GM12873 (cell line): Measurements from ENCODE around the gene GFRA1.

Experiments used
- TF ChIP-seq, protein P1 (sequence below): IDR thresholded peaks from 2 replicates; pipeline ENCODE4 v1.5.1; 2012; ENCODE audit warnings: low read depth, mild to moderate bottlenecking, moderate library complexity, low read length, control low read depth; ENCODE audit not compliant: insufficient read depth; ENCODE audit errors: missing control alignments

GFRA1 gene

DNA sequence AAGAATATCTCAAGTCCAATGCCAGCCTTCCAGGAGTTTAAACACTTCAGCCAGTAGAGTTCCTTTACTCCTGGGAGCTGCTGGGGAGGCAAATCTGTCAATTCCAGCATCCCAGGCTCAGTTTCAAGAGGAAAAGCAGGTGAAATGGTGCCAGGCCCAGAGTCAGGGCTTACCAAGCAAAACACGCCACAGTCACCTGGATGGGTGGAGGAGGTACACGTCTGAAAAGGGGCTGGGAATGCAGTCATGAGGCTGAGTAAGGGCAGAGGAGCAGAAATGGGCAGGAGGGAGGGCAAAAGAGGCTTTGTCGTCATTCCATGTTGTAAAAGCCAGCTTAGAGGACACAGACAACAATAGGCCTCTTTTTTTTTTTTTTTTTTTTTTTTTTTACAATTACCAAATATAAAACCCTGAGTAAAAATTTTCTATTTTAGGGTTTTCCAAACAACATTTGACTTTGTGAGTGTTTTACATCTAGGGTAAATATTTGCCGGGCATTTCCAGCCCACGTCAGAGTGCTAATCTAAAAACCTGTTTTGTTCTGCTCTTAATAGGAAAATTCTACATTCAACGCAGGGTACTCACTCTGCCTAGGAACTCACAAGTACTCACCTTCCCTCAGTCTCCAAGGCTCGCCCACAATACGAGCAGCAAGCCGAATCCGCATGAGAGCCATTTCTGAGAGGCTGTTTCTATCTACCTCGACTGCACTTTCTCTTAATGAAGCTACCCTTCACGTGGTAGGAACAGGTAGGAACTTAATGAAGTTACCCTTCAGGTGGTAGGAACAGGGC is 21.2 kb downstream of the GFRA1 start:
- TF ChIP-seq, protein P1, sequence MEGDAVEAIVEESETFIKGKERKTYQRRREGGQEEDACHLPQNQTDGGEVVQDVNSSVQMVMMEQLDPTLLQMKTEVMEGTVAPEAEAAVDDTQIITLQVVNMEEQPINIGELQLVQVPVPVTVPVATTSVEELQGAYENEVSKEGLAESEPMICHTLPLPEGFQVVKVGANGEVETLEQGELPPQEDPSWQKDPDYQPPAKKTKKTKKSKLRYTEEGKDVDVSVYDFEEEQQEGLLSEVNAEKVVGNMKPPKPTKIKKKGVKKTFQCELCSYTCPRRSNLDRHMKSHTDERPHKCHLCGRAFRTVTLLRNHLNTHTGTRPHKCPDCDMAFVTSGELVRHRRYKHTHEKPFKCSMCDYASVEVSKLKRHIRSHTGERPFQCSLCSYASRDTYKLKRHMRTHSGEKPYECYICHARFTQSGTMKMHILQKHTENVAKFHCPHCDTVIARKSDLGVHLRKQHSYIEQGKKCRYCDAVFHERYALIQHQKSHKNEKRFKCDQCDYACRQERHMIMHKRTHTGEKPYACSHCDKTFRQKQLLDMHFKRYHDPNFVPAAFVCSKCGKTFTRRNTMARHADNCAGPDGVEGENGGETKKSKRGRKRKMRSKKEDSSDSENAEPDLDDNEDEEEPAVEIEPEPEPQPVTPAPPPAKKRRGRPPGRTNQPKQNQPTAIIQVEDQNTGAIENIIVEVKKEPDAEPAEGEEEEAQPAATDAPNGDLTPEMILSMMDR = no peak

DNA sequence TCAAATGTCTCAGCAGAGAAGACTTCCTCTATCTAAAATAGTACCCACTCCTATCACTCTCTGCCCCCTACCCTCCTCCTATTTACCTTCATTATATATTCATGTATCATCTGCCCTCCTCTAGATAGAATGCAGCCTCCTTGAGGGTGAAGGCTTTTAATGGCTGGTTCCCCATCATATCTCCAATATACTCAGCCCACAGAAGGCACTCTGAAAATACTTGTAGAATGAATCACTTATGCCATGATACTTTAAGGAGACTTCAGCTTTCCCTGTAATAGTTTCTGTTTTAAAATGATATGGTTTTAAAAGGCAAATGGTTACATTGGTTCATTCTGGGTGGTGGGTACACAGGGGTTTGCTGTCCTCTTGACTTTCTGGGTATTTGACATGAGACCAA is 25.3 kb downstream of the GFRA1 start:
- TF ChIP-seq, protein P1 = no peak

DNA sequence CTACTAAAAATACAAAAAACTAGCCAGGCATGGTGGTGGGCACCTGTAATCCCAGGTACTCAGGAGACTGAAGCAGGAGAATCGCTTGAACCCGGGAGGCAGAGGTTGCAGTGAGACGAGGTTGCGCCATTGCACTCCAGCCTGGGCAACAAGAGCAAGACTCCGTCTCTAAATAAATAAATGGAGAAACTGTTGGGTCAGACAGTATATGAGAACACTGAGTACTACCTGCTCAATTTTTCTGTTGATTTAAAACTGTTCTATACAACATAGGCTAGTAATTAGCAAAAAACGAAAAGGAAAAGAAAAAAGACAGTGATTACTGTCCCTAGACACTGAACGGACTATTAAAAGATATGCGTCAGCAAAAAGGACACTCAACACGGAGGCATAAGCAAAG is 26.7 kb downstream of the GFRA1 start:
- TF ChIP-seq, protein P1 = no peak

DNA sequence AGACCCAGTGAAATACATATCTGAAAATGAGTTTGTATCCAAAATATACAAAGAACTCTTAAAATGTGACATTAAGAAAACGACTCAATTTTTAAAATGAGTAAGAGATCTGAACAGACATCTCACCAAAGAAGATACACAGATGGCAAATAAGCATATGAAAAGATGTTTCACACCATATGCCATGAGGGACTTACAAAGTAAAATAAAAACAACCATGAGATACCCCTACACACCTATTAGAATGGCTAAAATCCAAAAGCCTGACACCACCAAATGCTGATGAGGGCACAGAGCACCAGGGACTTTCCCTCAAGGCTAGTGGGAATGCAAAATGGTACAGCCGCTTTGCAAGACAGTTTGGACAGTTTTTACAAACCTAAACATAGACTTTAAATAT is 27.9 kb downstream of the GFRA1 start:
- TF ChIP-seq, protein P1 = no peak

DNA sequence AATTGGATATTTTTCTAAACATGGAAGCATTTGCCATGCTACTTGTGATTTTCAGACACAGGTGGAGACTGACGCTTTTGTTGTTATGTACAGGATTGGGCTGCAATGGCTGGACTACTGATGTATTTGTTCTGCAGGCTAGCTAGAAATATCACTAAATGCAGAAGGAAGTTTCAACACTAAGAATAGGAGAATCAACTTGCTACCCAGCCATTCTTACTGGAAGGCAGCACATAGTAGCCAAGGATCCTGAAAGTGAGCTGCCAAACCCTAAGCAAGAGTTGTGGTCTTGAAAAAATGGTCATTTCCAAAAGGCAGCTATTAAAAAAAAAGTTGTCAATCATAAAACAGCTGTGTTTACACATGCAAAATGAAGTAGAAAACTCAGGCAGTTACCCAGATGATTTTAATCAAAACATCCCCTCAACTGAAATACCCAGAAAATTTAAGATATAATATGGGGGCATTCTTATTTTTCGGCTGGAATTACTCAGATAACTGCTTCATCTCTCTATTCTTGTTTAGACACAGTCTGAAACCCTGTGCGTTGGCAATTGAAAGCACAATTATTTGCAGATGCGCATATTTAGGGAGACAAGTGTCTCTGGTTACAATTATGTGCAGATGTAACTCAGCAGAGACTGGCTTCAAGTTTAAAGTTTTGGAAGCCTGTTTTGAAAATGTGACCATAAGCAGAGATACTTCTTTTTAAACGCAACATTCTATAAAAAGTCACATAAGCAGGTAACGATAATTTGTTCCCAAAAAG is 31.2 kb downstream of the GFRA1 start:
- TF ChIP-seq, protein P1 = no peak

DNA sequence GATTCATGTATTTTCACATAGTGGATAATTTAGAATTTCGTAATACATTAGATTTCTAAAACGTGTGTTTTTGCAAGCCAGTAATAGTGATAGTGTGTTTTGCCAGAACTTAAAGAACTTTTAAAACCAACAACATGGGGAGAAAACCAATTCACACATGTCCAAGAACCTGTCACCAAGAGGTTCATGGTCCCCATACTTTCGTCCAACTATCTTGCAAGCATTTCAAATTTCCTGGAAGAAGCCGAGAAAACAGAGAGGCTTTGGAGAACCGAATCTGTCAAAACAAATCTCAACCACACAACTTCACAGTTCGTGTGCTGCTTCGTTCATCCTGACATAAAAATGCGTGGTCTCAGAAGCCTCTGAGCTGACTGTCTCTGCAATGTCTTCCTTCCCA is 31.9 kb downstream of the GFRA1 start:
- TF ChIP-seq, protein P1 = no peak

DNA sequence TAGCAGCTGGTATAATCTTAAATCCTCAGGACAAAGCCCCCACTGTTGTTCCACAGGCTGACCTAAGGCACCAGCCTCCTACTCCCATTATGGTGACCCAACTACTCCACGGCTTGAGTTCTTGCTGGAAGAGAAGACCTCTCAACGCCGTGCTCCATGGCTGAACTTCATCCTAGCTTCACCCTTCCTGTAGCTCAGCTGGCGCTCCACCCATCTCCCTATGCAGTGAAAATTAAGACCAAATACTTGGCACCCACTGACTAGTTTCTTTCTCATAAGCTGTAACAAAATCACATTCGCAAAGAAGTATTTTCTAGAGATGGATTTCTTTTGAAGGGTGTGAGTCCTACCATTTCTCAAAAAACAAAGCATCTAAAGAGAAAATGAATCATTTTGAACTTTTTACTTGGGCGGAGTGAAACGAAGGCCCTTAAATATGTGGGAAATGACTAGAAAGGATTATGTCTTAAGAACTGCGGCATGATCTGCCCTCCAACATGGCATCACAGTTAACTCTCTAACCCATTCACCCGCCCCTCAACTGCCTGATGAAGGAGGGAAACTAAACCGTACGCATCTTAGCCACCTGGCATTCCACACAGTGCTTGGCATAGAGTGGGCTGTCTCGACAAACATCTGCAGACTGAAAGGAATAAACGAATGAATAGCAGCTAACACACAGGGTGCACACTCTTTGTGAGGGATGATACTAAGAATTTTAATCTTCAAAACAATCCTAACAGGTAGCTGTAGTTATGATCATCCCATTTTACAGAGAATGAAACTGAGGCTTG is 32.7 kb downstream of the GFRA1 start:
- TF ChIP-seq, protein P1 = no peak
